Measurements from ENCODE around the gene SKOR2. TPM values are rescaled to one million over a fixed set of nuclear protein-coding genes. Genes with fewer than 3 reads are reported as not detected.

The SKOR2 gene
- total RNA-seq, 4 donors from 2014 or later, result not detected

DNA sequence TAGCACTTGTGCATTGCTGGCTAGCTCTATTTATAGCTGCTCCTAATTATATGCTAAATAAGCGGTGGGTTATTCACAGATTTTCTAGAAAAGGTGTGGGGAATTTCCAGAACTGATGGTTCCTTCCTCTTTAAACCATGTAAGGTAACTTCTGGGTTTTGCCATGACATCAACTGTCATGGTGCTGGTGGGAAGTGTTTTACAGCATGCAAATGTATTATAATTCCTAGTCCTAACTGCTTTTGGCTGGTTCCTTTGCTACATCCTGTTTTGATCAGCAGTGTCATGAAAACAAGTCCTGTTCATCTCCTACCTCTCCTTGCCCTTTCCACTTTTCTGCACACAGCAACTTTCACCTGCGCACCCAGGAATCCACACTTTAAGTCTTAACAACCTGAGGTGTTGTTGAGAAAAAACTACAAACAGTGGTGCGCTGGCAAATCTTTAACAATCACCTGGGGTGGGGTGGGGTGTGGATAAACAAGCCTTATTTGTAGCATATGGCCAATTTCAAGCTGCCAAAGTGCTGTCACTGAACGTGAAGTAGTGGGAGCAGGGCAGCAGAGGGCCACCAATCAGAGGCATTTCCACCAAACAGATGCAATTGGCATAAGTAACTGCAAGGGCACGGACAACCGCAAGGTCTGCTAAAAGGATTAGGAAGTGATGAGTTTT lies 33.4 kb upstream of the SKOR2 start:
- TF ChIP-seq, protein P1, sequence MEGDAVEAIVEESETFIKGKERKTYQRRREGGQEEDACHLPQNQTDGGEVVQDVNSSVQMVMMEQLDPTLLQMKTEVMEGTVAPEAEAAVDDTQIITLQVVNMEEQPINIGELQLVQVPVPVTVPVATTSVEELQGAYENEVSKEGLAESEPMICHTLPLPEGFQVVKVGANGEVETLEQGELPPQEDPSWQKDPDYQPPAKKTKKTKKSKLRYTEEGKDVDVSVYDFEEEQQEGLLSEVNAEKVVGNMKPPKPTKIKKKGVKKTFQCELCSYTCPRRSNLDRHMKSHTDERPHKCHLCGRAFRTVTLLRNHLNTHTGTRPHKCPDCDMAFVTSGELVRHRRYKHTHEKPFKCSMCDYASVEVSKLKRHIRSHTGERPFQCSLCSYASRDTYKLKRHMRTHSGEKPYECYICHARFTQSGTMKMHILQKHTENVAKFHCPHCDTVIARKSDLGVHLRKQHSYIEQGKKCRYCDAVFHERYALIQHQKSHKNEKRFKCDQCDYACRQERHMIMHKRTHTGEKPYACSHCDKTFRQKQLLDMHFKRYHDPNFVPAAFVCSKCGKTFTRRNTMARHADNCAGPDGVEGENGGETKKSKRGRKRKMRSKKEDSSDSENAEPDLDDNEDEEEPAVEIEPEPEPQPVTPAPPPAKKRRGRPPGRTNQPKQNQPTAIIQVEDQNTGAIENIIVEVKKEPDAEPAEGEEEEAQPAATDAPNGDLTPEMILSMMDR (IDR thresholded peaks at IDR 0.05; ENCODE audit: low read depth), result no peak

DNA sequence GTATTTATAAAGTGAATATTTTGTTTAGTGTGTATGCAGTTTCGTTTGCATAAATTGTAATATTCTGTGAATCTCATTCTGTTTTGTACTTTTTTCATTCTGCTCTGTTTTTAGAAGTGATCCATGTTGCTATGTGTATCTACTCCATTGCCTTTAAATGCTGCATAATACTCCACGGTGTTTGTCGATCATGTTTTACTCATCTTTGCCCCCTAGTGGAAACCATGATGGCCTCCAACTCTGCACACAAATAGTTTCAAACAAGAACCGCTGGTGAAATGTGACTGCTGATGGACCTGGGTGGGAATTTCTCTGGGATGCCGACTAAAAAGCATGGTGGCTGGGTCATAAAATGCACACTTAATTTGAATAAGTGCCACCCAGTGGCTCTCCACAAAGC lies 32.0 kb upstream of the SKOR2 start:
- TF ChIP-seq, protein P1 (IDR thresholded peaks at IDR 0.05; ENCODE audit: low read depth), result no peak

DNA sequence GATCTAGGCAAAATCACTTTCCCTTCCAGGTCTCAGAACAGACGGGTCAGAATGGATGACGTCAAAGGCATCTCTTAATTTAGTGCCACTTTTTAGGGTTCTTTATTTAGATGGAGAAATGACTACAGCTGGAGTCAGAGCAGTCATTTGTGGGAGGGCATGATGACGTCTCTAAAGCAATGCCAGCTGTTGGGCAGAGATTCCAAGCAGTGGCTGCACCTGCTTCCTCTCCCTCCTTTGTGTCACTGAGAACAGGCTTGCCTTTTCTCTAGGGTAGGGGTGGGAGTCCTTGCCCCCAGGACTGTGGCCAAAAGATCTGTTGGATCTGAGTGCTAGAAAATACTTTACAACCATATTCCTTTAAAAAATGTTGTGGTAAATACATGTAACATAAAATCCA lies 28.7 kb upstream of the SKOR2 start:
- TF ChIP-seq, protein P1 (IDR thresholded peaks at IDR 0.05; ENCODE audit: low read depth), result no peak

DNA sequence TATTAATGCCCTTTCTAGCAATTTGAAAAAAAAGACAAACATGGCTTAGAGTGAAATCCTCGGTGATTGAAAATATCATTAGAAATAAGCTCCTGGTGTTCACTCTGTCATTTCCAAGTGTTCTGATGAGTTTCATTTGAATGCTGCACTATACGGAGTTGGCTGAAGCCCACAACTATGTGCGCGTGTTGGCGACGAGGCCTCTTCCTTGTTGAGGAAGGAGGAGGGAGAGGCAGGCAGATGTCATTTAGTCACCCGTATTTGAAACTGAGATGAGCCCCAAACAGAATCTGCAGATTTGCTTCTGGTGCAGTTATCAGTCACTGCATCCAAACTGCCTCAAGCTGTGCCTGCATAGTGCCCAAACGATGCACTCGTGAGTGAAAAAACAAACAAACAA lies 23.5 kb upstream of the SKOR2 start:
- TF ChIP-seq, protein P1 (IDR thresholded peaks at IDR 0.05; ENCODE audit: low read depth), result no peak

DNA sequence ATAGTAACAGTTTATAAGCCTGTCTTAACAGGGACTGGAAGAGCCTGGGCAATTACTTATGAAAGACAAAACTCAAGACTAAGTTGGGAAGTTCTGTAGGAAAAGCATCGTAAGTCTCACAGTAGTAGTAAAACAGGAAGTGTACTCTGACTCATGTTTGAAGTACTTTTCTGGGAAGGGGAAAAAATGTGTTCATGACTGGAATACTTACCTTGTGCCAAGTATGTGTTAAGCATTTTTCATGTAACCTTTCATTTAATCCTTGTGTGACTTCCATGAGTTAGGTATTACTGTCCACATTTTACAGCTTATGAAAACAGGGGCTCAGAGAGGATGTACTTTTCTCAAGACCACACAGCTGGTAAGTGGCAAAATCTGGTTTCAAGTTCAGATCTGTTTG lies 13.7 kb upstream of the SKOR2 start:
- TF ChIP-seq, protein P1 (IDR thresholded peaks at IDR 0.05; ENCODE audit: low read depth), result no peak

DNA sequence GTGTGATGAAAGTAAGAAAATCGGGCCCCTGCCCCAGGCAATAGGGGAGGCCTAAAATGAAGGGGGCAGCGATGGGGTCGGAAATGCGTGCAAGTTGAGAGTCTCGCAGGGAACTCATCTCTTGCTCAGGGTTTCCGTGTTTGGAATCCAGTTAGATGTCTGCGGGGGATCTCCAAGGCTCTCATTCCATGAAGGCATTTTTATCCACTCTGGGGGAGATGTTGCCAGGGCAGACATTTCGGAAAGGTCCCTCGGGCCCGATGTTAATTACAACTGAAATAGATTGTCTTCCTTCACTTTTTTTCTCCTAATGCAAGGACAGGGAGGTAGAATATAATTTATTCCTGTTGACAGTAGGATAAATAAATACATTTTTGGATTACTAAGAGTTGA lies 12.8 kb upstream of the SKOR2 start:
- TF ChIP-seq, protein P1 (IDR thresholded peaks at IDR 0.05; ENCODE audit: low read depth), result no peak

DNA sequence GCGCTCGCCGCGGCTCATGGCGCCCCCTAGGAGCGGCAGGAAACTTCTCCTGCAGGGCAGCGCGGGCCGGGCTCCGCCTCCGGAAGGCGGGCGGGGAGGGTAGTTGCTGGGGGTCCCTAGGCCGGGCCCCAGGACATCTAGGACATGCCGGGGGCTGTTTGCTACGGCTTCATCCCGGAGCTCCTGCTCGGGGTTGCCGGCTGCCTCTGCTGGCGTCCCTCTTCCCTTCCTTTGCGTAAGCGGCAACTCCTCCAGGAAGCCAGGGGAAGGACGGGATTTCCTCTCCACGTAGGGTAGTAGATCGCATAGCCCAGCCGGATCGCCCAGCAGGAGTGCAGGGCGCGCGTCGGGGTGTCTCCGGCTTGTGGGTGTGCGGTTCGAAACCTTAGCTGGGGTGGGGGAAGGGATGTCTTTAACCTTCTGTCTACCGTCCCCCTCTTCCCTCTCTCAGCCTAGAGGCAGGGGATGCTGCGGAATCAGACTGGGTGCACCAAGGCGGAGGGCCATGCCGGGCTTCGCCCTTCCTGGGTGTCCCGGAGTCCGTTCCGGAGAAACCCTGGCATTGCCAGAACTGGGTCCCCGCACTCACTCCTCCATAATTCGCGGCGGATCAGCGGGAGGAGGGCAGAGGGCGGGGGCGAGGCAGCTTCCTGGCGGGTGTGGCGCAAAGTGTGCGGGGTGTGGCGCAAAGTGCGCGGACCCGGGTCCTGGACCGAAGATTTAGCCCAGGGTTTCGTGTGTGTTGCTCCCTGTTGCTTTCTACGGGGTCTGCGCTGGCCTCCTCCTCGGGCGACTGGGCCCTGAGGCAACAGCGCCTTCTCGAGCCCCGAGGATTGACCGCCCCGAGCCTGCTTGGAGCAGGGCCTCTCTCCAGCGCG lies 12.2 kb upstream of the SKOR2 start:
- TF ChIP-seq, protein P1 (IDR thresholded peaks at IDR 0.05; ENCODE audit: low read depth), result no peak

Measured in subcutaneous adipose tissue (tissue), 4 donors.